GM21381 (cell line): Measurements from ENCODE around the gene HNRNPA1.
"Not testable (repeated sequence)": the region's sequence is repeated elsewhere in the genome, so short reads cannot be mapped to it uniquely, and the experiment has no call there.

Source experiments
- ATAC-seq: cut with Tn5 transposase; IDR thresholded peaks from one replicate; pipeline ENCODE4 v1.9.1; 2021; ENCODE audit warnings: mild to moderate bottlenecking, moderate library complexity; ENCODE audit not compliant: unreplicated experiment

HNRNPA1 gene

DNA sequence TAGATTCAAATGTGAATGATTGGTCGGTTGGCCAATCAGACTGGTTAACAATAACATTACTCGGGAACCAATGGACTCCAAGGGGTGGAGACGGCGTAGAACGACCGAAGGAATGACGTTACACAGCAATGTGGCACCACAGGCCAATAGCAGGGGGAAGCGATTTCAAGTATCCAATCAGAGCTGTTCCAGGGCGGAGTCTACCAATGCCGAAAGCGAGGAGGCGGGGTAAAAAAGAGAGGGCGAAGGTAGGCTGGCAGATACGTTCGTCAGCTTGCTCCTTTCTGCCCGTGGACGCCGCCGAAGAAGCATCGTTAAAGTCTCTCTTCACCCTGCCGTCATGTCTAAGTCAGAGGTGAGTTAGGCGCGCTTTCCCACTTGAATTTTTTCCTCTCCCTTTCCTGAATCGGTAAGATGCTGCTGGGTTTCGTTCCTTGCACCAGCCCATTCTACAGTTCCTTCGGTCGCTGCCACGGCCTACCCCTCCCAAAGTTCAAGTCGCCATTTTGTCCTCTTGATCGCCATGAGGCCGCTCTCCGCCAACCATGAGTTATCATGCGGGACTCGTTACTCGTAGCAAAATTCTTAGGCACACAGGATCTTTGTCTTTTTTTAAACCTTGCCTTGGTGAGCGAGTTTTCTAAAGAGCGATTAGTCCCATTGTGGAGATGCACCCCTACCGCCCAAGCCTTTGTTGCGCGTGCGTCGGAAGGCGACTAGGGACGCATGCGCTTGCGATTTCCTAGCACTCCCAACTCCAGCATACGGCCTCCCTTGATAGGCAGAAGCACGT, at the start of gene HNRNPA1:
Gene HNRNPA1, plus strand, starts transcription at position 259 of the 793 bp plus-strand sequence. Its CDS starts 82 bp downstream, at position 341.
- peak; percentile 84 for ATAC-seq

DNA sequence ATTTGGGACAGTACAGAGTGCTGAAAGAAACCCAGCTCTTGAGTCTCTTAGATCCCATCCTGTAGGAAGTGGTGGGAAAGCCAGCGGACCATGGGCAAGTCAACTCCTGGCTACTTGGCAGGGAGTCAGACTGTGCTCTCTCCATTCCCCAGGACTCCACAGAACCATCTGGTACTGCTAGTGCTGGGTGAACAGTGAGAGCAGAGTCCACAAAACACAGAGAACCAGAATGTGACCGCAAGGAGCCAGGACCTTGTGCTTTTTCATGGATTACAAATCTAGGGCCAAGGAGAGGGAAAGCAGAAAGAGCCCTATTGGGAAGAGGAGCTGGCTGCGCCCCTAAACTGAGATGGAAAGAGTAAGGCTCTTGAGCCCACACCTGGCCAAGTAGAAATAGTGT, 49.3 kb upstream of the HNRNPA1 start:
- ATAC-seq, result not testable (repeated sequence)

- no peak for ATAC-seq
Observed at GRCh38 chr12:54232790-54233189, 47.7 kb upstream of the HNRNPA1 start.

- ATAC-seq, result no peak
Observed at GRCh38 chr12:54238531-54238930, 42.0 kb upstream of the HNRNPA1 start.

DNA sequence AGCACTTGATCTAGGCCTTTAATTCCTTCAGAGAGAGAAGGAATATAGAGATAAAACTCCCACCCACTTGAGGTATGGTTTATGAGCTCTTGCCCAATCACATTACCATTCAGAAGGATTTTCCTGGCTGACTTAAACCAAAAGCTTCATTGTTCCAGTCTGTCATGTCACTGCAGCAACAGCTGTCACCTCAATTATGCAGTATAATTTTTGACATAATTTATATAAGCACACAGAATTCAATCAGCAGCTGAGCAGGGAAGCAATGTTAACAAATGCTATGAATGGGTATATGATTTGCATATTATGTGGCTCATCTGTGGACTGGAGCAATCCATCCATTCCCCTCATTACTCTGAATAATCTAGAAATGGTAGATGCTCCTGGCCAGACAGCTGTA, 40.9 kb upstream of the HNRNPA1 start:
- ATAC-seq, result no peak

DNA sequence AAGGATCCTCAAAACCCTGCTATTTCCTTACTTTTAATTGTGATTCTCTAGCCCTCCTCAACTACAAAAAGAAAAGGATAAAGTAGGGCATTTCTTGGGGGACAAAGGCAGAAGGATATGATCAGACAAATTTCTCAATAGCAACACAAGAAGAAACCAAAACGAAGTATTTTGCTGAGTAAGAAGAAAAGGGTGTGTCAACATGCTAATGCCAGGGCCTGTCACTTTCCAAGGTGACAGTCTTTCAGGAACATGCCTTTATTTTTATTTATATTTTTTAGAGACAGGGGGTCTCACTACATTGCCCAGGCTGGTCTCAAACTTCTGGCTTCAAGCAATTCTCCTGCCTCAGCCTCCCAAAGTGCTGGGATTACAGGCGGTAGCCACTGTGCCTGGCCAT, 40.4 kb upstream of the HNRNPA1 start:
- ATAC-seq, result no peak

DNA sequence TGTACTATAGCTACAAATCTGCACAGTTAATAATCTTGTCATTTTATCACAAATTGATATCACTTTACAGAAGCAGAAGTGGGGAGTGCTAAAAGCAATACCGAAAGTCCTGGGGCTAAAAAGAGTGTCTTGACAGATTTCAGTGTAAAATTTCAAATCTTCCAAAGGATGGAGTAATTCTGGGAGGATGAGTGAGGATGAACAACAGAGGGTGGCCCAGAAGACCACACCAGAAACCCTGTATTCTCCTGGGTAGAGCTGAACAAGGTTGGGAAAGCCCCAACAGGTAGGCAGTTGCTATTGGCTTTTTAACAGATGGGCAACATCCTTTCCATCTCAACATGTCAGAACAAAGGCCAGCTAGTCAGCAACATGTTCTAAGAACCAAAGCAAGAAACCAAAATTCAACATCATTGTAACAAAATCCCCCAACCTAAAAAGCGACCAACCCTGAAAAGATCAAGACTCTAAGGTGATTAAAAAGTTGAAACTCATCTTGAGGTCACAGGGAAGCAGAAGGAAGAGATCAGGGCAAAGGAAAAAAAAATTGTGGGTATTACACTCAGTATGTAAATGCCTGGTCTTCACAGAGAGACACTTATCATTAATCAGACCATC, 39.4 kb upstream of the HNRNPA1 start:
- ATAC-seq, result peak; percentile 55

- ATAC-seq, result no peak
Observed at GRCh38 chr12:54246011-54246641, 34.4 kb upstream of the HNRNPA1 start.

DNA sequence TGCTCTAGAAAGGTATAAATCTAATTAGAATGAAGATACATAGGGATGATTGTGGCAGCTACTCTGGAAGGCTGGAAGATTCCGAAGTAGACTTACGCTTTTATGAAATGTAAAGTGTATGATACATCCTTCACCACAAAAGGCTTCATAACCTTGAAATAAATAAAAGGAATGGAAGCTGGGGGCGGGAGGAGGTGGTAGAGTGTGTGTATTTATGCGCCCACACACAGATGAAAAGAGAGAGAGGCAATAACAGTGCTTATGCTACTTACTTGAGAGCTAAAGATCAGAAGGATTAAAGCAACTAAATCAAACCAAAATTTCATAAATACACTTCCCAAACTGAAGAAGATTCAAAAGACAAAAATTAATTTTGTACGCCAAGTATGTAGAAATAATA, 31.0 kb upstream of the HNRNPA1 start:
- ATAC-seq, result no peak

DNA sequence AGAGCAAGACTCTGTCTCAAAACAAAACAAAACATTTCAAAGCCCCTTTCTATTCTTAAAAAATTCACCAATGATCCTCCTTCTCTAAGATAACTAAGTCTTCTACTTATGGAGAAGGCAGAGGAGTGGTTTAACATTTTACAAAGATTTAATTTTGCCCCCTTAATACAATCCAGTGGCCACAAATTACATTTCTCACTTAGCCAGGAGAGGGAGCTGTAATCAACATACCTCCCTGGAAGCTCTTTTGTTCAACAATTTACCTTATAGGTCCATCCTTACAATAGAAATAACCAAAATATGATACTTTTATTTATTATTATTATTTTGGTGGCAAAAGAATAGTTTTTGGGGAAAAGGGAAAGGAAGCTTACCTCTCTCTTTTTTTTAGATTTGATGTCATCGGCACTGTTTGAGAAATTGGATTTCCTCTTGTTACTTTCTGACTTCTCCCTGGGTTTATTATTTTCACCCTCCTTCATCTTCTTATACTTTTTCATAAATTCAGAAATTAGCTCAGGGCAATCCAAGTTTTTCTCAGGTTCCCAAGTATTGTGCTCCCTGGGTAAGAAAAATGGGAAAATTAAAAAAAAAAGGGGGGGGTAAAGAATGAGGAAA, 28.8 kb upstream of the HNRNPA1 start:
- ATAC-seq, result no peak

- ATAC-seq, result no peak
Observed at GRCh38 chr12:54253240-54253639, 27.3 kb upstream of the HNRNPA1 start.

GRCh38 chr12:54257332-54257731, 23.2 kb upstream of the HNRNPA1 start:
- no peak for ATAC-seq

GRCh38 chr12:54258201-54258681, 22.3 kb upstream of the HNRNPA1 start:
- ATAC-seq, result no peak

DNA sequence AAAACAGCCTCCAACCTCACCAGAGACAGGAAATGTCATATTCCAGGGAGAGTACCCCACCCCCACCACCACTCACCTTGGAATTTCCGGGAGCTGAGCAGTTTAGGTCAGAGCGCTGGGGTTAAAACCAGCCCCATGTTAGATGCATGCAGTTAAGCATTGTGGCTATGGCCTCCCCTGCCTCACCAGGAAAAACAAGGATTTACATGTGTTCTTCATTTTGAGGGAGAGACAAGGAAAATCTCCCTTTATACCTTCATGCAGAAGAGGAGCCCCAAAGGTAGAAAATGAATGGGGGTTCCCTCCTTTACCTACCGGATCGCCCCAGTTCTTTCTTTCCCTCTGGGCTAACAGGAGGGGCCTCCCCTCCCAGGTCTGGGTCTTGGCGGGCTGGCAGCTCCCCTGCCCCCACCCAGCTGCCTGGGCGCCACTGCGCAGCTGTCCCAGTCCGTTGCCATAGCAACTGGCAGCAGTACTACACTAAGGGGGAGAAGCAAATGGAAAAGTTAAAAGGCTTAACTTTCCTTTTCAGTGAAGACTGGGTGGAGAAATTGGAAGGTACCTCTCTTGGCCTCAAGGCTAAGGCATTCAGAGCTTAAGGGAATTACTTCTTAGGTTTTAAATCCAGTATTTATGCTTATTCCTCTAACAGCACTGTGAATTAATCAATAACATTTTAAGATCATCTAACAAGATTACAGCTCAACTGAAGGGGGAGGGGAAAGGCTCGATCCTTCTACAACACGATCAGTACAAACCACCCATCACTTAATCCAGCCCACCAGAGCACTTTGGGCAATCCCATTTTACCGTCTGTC, 21.1 kb upstream of the HNRNPA1 start:
- no peak for ATAC-seq

GRCh38 chr12:54261815-54262402, 18.6 kb upstream of the HNRNPA1 start:
- ATAC-seq, result no peak

GRCh38 chr12:54262403-54262925, 18.1 kb upstream of the HNRNPA1 start:
- ATAC-seq, result no peak

DNA sequence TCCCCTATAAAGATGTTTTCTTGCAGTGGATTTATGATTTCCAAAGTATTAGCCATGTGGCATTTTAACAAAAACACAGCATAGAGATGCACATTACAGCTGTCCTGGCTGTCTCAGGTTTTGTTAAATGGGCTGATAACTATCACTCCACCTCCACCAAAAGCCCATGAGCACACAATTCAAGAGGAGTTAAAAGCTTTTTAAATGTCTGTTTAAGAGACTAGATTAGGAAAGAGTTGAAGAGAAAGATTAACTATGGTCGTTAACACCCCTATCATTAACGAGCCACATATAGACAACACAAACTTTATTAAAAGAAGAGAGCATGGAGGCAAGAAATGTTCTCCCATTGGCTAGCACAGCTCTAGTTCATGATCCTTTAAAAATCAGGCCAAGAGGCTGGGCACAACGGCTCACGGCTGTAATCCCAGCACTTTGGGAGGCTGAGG, 15.1 kb upstream of the HNRNPA1 start:
- no peak for ATAC-seq

DNA sequence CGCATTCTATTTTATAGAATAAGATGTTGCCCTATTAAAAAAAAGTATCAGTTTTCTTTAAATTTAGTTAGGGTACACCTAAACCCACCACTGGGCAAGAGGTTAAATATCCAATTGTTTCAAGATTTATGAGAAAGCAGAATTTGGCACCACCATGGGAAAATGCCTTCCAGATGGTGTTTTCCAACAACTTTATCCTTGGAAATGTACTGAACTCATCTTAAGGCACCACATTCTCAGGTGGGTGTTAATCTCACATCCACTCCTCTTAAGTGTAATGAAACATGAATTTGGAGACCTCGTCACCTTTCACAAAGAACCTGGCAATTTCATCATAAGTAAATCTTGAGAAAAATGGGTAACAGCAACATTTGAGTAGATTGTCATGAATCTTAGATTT, 13.7 kb upstream of the HNRNPA1 start:
- ATAC-seq, result no peak

DNA sequence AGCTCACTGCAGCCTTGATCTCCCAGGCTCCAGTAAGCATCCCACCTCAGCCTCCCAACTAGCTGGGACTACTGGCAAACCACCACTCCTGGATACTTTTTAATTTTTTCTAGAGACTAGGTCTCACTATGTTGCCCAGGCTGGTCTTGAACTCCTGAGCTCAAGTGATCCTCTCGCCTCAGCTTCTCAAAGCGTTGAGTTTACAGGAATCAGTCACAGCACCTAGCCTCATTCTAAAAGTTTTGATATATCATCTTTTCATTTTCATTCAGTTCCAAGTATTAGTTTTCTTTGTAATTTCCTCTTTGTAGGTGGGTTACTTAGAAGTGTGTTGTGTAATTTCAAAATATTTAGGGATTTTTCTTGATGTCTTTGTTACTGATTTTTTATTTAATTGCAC, 10.2 kb upstream of the HNRNPA1 start:
- ATAC-seq, result no peak

DNA sequence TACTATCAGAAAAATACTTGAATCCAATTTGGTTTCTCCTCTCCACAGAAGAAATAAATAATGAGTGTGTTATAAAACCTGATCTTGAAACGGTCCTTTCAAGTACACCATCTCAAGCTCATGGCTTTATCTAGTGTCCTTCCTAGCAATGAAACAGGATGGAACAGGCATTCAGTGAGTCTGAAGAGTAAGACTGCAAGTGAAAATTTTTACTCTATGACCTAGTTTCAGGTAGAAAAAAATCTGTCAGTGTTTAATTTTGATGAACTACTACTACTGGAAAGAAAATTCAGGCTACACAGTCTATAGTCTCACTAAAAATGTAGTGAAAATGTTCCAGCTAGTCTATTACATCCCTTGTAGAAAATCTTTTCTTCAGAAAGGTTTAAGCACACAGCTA, 8.3 kb upstream of the HNRNPA1 start:
- no peak for ATAC-seq
